Measurements from ENCODE around the gene FOXO3. TPM values are rescaled to one million over a fixed set of nuclear protein-coding genes. Genes with fewer than 3 reads are reported as not detected.

Gene FOXO3
- total and polyA plus RNA-seq, 4 donors, result 11.0 to 89.6 (median 44.1) TPM

- 90 to 98% methylated on average over 1 of the region's 1 CpG for WGBS, 2 donors
- DNase-seq, result no peak
- H3K36me3 ChIP-seq (ENCODE audit: control insufficient read depth in 1 of 2, insufficient read depth in 2 of 2, low read length in 1 of 2), result no peaks in the 10 kb centered on the region
- no peak overlapping the region for H3K27ac ChIP-seq (ENCODE audit: low read depth in 1 of 2, low read length in 2 of 2)
- H3K4me3 ChIP-seq (ENCODE audit: low read length in 2 of 2), result no peak overlapping the region
- ATAC-seq (ENCODE audit: low FRiP score), result no peak
- no peaks in the 10 kb centered on the region for H3K9me3 ChIP-seq (ENCODE audit: control insufficient read depth, low read length)
- intact Hi-C loops (cut with DNase I), result no loop called here
- no peaks in the 10 kb centered on the region for H3K27me3 ChIP-seq (ENCODE audit: control insufficient read depth in 1 of 2, insufficient read depth in 2 of 2, low read length in 1 of 2)
- H3K4me1 ChIP-seq (ENCODE audit: control insufficient read depth in 1 of 2, insufficient read depth in 2 of 2, low read length in 2 of 2), result peaks cover 0 to 3% of the 10 kb centered on the region in 2 donors
Measured at GRCh38 chr6:108549241-108549640, 11.5 kb upstream of the FOXO3 start.

GRCh38 chr6:108549741-108550140, 11.0 kb upstream of the FOXO3 start:
- Histone ChIP-seq H3K27ac (ENCODE audit: low read depth in 1 of 2, low read length in 2 of 2) (no peak overlapping the region), H3K36me3 (ENCODE audit: control insufficient read depth in 1 of 2, insufficient read depth in 2 of 2, low read length in 1 of 2) (no peaks in the 10 kb centered on the region), H3K4me3 (ENCODE audit: low read length in 2 of 2) (no peak overlapping the region), H3K4me1 (ENCODE audit: control insufficient read depth in 1 of 2, insufficient read depth in 2 of 2, low read length in 2 of 2) (peaks cover 0 to 3% of the 10 kb centered on the region in 2 donors), H3K9me3 (ENCODE audit: control insufficient read depth, low read length) (no peaks in the 10 kb centered on the region), H3K27me3 (ENCODE audit: control insufficient read depth in 1 of 2, insufficient read depth in 2 of 2, low read length in 1 of 2) (no peaks in the 10 kb centered on the region)
- 73 to 79% methylated on average over 3 of the region's 3 CpGs for WGBS, 2 donors
- intact Hi-C loops (cut with DNase I), result no loop called here
- DNase-seq, result no peak
- no peak for ATAC-seq (ENCODE audit: low FRiP score)

GRCh38 chr6:108550256-108550655, 10.5 kb upstream of the FOXO3 start:
- no peak for DNase-seq
- H3K27ac ChIP-seq (ENCODE audit: low read depth in 1 of 2, low read length in 2 of 2), result no peak overlapping the region
- WGBS, 2 donors, result 51 to 53% methylated on average over 3 of the region's 3 CpGs

GRCh38 chr6:108555399-108556052, 5.2 kb upstream of the FOXO3 start:
- intact Hi-C loops (cut with DNase I), result loop anchor here (5.0 kb wide), 6 partner anchors 227 to 522 kb away; no protein-coding TSS in a partner anchor
- H3K4me1 ChIP-seq (ENCODE audit: control insufficient read depth in 1 of 2, insufficient read depth in 2 of 2, low read length in 2 of 2), result no peaks in the 10 kb centered on the region
- H3K27ac ChIP-seq (ENCODE audit: low read depth in 1 of 2, low read length in 2 of 2), result no peak overlapping the region
- H3K36me3 ChIP-seq (ENCODE audit: control insufficient read depth in 1 of 2, insufficient read depth in 2 of 2, low read length in 1 of 2), result no peaks in the 10 kb centered on the region
- 97 to 98% methylated on average over 7 of the region's 7 CpGs for WGBS, 2 donors
- no peaks in the 10 kb centered on the region for H3K9me3 ChIP-seq (ENCODE audit: control insufficient read depth, low read length)
- DNase-seq, result no peak
- H3K27me3 ChIP-seq (ENCODE audit: control insufficient read depth in 1 of 2, insufficient read depth in 2 of 2, low read length in 1 of 2), result no peaks in the 10 kb centered on the region
- H3K4me3 ChIP-seq (ENCODE audit: low read length in 2 of 2), result no peak overlapping the region
- ATAC-seq (ENCODE audit: low FRiP score), result no peak

More at GRCh38 chr6:108550256-108550655, 10.5 kb upstream of the FOXO3 start:
- Histone ChIP-seq H3K27me3 (ENCODE audit: control insufficient read depth in 1 of 2, insufficient read depth in 2 of 2, low read length in 1 of 2) (no peaks in the 10 kb centered on the region), H3K9me3 (ENCODE audit: control insufficient read depth, low read length) (no peaks in the 10 kb centered on the region), H3K4me1 (ENCODE audit: control insufficient read depth in 1 of 2, insufficient read depth in 2 of 2, low read length in 2 of 2) (peaks cover 0 to 3% of the 10 kb centered on the region in 2 donors), H3K36me3 (ENCODE audit: control insufficient read depth in 1 of 2, insufficient read depth in 2 of 2, low read length in 1 of 2) (no peaks in the 10 kb centered on the region), H3K4me3 (ENCODE audit: low read length in 2 of 2) (no peak overlapping the region)
- intact Hi-C loops (cut with DNase I), result no loop called here
- ATAC-seq (ENCODE audit: low FRiP score), result no peak

- Histone ChIP-seq H3K4me1 (ENCODE audit: control insufficient read depth in 1 of 2, insufficient read depth in 2 of 2, low read length in 2 of 2) (no peaks in the 10 kb centered on the region), H3K4me3 (ENCODE audit: low read length in 2 of 2) (no peak overlapping the region), H3K9me3 (ENCODE audit: control insufficient read depth, low read length) (no peaks in the 10 kb centered on the region), H3K27me3 (ENCODE audit: control insufficient read depth in 1 of 2, insufficient read depth in 2 of 2, low read length in 1 of 2) (no peaks in the 10 kb centered on the region), H3K27ac (ENCODE audit: low read depth in 1 of 2, low read length in 2 of 2) (no peak overlapping the region), H3K36me3 (ENCODE audit: control insufficient read depth in 1 of 2, insufficient read depth in 2 of 2, low read length in 1 of 2) (no peaks in the 10 kb centered on the region)
- ATAC-seq (ENCODE audit: low FRiP score), result no peak
- no peak for DNase-seq
- intact Hi-C loops (cut with DNase I), result loop anchor here (5.0 kb wide), 6 partner anchors 226 to 521 kb away; no protein-coding TSS in a partner anchor
- 94 to 97% methylated on average over 5 of the region's 5 CpGs for WGBS, 2 donors
Measured at GRCh38 chr6:108556250-108556649, 4.5 kb upstream of the FOXO3 start.

GRCh38 chr6:108556866-108557493, 3.7 kb upstream of the FOXO3 start:
- Histone ChIP-seq H3K36me3 (ENCODE audit: control insufficient read depth in 1 of 2, insufficient read depth in 2 of 2, low read length in 1 of 2) (no peaks in the 10 kb centered on the region), H3K4me1 (ENCODE audit: control insufficient read depth in 1 of 2, insufficient read depth in 2 of 2, low read length in 2 of 2) (no peaks in the 10 kb centered on the region), H3K27me3 (ENCODE audit: control insufficient read depth in 1 of 2, insufficient read depth in 2 of 2, low read length in 1 of 2) (no peaks in the 10 kb centered on the region), H3K9me3 (ENCODE audit: control insufficient read depth, low read length) (no peaks in the 10 kb centered on the region), H3K27ac (ENCODE audit: low read depth in 1 of 2, low read length in 2 of 2) (peak overlapping the region in 1 of 2 donors; percentile 77), H3K4me3 (ENCODE audit: low read length in 2 of 2) (peak overlapping the region; percentile 49 to 79)
- DNase-seq (no peak), ATAC-seq (ENCODE audit: low FRiP score) (no peak)
- 10 to 16% methylated on average over 16 of the region's 16 CpGs for WGBS, 2 donors
- intact Hi-C loops (cut with DNase I), result loop anchor here (5.0 kb wide), 6 partner anchors 225 to 520 kb away; no protein-coding TSS in a partner anchor

GRCh38 chr6:108557494-108558371, 3.0 kb upstream of the FOXO3 start:
- 0 to 1% methylated on average over 70 to 105 of the region's 105 CpGs for WGBS, 2 donors
- ATAC-seq (ENCODE audit: low FRiP score) (peak; percentile 42), DNase-seq (peak; percentile 81 to 91)
- no peaks in the 10 kb centered on the region for H3K27me3 ChIP-seq (ENCODE audit: control insufficient read depth in 1 of 2, insufficient read depth in 2 of 2, low read length in 1 of 2)
- intact Hi-C loops (cut with DNase I), result loop anchor here (2.0 to 5.0 kb wide), 7 partner anchors 181 to 520 kb away; no protein-coding TSS in a partner anchor
- H3K27ac ChIP-seq (ENCODE audit: low read depth in 1 of 2, low read length in 2 of 2), result peak overlapping the region; percentile 31 to 90
- no peaks in the 10 kb centered on the region for H3K4me1 ChIP-seq (ENCODE audit: control insufficient read depth in 1 of 2, insufficient read depth in 2 of 2, low read length in 2 of 2)
- H3K36me3 ChIP-seq (ENCODE audit: control insufficient read depth in 1 of 2, insufficient read depth in 2 of 2, low read length in 1 of 2), result no peaks in the 10 kb centered on the region
- no peaks in the 10 kb centered on the region for H3K9me3 ChIP-seq (ENCODE audit: control insufficient read depth, low read length)
- peak overlapping the region; percentile 49 to 79 for H3K4me3 ChIP-seq (ENCODE audit: low read length in 2 of 2)

- intact Hi-C loops (cut with DNase I), result loop anchor here (2.0 to 5.0 kb wide), 7 partner anchors 180 to 519 kb away; no protein-coding TSS in a partner anchor
- Histone ChIP-seq H3K9me3 (ENCODE audit: control insufficient read depth, low read length) (no peaks in the 10 kb centered on the region), H3K27ac (ENCODE audit: low read depth in 1 of 2, low read length in 2 of 2) (peak overlapping the region; percentile 58 to 93), H3K4me3 (ENCODE audit: low read length in 2 of 2) (peak overlapping the region; percentile 57 to 94), H3K27me3 (ENCODE audit: control insufficient read depth in 1 of 2, insufficient read depth in 2 of 2, low read length in 1 of 2) (no peaks in the 10 kb centered on the region), H3K4me1 (ENCODE audit: control insufficient read depth in 1 of 2, insufficient read depth in 2 of 2, low read length in 2 of 2) (no peaks in the 10 kb centered on the region), H3K36me3 (ENCODE audit: control insufficient read depth in 1 of 2, insufficient read depth in 2 of 2, low read length in 1 of 2) (no peaks in the 10 kb centered on the region)
- ATAC-seq (ENCODE audit: low FRiP score), result peak; percentile 89
- DNase-seq, result peak; percentile 99
- 0% methylated on average over 58 of the region's 58 CpGs for WGBS, 2 donors
Measured at GRCh38 chr6:108558372-108559096, 2.2 kb upstream of the FOXO3 start.
